ENCODE data around the gene FALEC. TPM values are rescaled to one million over a fixed set of nuclear protein-coding genes. Genes with fewer than 3 reads are reported as not detected.
"Not testable (repeated sequence)": the region's sequence is repeated elsewhere in the genome, so short reads cannot be mapped to it uniquely, and the experiment has no call there.

FALEC gene
- total RNA-seq, 1 experiment from 2014 or later: not detected

DNA sequence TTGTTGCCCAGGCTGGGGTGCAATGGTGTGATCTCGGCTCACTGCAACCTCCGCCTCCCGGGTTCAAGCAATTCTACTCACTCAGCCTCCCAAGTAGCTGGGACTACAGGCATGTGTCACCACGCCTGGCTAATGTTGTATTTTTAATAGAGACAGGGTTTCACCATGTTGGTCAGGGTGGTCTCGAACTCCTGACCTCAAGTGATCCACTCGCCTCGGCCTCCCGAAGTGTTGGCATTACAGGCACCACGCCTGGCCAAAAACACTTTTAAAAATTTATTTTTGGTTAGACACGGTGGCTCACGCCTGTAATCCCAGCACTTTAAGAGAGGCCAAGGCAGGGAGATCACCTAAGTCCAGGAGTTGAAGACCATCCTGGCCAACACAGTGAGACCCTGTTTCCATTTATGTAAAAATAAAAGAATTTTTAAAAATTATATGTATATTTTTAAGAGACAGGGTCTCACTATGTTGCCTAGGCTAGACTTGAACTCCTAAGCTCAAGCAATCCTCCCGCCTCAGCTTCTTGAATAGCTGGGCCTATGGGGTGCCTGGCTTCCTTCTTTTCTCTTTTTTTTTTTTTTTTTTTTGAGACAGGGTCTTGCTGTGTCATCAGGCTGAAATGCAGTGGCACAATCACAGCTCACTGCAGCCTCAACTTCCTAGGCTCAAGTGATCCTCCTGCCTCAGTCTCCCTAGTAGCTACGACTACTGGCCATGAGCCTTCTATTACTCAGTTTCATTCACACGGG lies 49.9 kb downstream of the FALEC start:
- in situ Hi-C loops (cut with HindIII; ENCODE audit: low sequenced_read_pairs); DNase-seq (ENCODE audit: low spot score): not testable (repeated sequence)

DNA sequence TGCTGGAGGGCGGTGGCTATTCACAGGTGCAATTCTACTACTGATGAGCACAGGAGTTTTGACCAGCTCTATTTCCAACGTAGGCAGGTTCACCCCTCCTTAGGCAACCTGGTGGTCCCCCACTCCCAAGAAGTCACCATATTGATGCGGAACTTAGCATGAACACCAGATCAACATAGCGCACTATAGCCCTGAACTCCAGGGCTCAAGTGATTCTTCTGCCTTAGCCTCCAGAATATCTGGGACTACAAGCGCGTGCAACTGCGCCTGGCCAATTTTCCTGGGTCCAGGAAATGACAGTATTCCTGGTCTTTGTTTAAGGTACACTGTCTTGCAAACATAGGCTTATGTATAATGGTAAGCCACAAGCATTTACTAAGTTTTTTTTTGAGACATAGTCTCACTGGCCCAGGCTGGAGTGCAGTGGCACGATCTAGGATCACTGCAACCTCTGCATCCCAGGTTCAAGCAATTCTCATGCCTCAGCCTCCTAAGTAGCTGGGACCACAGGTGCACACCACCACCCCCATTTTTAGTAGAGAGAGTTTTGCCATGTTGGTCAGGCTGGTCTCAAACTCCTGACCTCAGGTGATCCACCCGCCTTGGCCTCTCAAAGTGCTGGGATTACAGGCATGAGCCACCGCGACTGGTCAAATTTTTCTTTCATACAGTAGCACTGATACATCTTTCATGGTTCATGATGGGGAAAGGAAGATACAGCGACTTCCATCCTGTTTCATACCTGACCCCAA lies 51.2 kb downstream of the FALEC start:
- in situ Hi-C loops (cut with HindIII; ENCODE audit: low sequenced_read_pairs): no loop called here
- no peak for DNase-seq (ENCODE audit: low spot score)

DNA sequence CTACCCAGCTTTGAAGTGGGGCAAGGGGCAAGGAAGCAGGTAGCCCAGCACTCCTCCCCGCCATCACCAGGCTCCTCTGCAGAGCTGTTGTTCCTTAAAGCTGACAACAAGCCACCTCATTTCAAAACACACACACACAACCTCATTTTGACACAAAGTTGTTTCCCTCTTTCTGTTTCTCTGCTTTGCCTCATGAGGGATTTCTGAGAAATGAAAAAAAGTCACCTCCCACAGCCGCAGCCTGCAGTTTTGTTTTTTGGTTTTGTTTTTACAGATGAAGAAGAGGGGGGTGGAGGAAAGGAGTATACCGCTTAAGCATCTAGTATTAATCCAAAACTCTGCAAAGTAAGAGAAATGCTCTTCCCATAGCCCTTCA lies 51.8 kb downstream of the FALEC start:
- no peak for DNase-seq (ENCODE audit: low spot score)
- in situ Hi-C loops (cut with HindIII; ENCODE audit: low sequenced_read_pairs): no loop called here

DNA sequence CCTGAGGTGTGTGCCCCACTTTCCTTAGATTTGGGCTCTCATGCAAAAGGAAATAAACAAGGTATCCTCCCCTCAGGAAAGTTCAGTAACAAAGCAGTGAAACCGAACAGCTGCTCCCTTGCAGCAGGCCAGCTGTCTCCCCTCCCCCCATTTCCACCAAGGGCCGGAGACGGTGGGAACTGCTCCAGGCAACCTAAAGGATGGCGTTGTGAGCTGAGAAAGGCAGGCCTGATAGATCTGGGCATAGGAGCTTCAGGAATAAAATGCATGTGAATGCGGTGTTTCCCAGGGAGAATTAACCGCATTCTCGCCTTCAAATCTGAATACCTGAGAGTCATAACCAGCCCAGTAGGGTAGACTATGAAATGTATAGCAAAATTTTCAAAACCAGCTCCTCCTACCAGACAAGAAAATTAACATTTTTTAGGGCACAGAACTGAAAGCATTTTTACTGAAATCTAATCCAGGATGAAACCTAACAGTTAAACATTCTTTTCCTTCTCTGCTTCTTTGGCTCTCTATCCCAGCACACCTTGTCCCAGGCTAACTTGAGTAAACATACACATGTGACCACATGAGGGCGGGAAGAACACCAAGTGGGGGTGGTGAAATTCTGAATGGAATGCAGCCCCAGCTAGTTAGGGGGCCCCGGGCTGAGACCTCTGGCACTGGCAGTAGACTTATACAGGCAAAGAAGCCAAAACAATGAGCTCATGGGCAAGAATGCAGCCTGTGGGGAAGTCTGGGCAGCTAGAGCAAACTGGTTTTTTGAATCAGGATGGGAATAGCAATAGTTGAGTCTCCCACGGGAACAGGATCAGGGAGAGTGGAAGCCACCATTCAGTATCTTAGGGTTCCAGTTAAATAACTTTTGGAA lies 52.4 kb downstream of the FALEC start:
- in situ Hi-C loops (cut with HindIII; ENCODE audit: low sequenced_read_pairs): no loop called here
- DNase-seq (ENCODE audit: low spot score): peak; percentile 78

DNA sequence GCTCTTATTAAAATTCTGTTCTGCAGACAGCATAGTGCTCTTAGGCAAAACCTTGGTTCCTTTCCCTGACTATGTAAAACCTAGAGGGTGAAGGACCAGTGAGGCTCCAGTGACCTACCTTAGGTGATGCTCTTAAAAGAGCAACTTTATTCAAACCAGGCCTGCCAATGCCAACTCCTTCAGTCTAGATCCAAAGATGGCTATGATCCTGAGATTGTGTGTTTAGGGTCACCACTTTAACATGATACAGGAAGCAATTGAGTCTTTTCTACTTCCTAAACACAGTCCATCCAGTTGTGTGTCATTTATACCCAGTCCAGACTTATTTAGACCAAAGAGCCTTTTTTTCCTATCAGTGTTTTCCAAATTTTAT lies 53.0 kb downstream of the FALEC start:
- in situ Hi-C loops (cut with HindIII; ENCODE audit: low sequenced_read_pairs): no loop called here
- DNase-seq (ENCODE audit: low spot score): no peak

DNA sequence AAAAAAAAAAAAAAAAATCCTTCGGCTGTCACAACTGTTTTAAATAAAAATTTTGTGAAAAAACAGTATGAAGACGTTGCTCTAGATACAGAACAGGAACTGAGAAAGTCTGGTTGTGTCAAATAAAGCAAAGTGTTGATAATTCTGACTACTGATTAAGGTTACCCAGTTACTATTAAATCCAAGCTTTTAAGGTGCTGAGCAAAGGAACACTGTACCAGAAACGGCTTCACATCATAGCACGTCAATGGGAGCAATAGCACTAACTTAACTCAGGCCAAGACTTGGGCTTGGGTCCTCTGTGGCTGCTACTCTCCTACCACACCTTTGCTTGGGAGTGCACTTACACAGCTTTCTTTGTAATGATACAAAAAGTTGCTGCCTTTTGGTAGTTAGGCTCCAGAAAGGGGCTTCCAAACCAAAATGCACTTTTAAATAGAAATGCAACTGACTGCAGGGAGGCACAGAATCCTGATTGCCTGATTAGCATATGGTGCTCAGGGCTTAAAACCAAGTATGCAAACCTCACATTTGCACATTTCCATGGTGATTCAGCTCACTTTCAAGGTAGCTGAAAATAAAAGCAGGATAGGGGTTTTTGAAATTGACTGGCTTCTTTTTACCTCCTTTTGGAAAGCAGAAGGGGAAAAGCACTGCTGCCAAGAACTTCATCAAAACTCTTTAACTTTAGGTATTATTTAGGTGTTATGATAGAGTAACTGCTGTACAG lies 57.5 kb downstream of the FALEC start:
- in situ Hi-C loops (cut with HindIII; ENCODE audit: low sequenced_read_pairs): no loop called here

DNA sequence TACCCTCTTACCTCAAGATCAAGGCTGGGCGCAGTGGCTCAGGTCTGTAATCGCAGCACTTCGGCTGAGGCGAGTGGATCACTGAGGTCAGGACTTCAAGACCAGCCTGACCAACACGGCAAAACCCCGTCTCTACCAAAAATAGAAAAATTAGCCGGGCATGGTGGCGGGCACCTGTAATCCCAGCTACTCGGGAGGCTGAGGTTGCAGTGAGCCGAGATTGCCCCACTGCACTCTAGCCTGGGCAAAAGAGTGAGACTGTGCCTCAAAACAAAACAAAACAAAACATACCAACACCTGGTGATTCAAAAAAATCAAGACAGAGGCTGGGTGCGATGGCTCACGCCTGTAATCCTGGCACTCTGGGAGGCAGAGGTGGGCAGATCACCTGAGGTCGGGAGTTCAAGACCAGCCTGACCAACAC lies 58.1 kb downstream of the FALEC start:
- in situ Hi-C loops (cut with HindIII; ENCODE audit: low sequenced_read_pairs); DNase-seq (ENCODE audit: low spot score): not testable (repeated sequence)

More for the DNA sequence above, 57.5 kb downstream of the FALEC start:
- DNase-seq (ENCODE audit: low spot score): no peak

DNA sequence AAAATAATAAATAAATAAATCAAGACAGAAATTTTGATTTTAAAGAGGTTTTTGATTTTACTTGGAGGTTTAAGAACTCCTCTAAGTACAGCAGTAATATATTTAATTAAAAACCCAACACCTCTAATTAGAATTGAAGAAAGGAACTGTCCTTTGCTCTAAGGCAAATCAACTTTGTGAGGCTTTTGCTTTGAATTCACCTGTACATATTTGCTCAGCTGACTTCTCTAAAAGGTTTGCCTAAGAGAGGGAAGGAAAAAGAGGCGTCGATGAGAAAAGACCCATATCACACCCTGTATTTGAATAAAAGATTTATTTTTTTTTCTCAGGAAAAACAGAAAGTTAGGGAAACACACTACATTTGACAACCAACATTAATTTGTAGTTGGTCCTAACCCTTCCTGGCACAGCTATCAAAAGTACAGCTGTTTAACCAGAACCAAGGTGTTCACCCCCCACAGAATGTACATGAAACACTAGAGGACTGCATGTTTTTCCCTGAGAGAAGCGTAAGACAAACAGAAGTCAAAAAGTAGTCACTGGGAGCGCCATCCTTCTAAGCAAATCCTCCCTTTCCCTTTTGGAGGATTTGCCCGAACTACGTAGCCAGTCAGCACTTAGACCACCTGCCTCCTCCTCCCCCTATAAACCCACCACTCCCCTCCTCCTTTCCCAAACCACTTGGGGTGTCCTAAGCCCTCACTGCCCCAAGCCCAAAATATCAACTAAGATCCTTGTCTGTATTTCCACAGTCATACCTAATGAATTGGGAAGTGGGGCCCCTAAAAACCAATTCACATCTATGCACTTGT lies 58.9 kb downstream of the FALEC start:
- DNase-seq (ENCODE audit: low spot score): no peak
- in situ Hi-C loops (cut with HindIII; ENCODE audit: low sequenced_read_pairs): no loop called here

DNA sequence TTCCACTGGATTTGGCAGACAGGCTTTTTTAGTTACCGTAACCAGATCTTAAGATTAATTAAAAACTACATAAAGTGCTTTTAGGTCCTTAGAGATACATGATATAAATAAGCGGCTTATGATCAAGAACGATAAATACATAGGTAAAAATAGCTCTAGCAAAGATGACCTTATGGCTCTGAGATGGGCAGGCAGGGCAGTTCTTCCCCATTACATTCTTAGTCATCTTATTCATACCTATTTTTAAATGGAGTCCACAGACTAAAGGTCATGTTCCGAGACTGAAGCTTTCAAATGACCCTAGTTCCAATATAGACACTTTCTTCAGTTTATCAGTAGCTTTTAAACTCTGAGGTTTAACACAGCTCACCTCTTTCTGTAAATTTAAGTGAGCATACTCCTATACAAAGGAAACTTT lies 59.5 kb downstream of the FALEC start:
- DNase-seq (ENCODE audit: low spot score): no peak

DNA sequence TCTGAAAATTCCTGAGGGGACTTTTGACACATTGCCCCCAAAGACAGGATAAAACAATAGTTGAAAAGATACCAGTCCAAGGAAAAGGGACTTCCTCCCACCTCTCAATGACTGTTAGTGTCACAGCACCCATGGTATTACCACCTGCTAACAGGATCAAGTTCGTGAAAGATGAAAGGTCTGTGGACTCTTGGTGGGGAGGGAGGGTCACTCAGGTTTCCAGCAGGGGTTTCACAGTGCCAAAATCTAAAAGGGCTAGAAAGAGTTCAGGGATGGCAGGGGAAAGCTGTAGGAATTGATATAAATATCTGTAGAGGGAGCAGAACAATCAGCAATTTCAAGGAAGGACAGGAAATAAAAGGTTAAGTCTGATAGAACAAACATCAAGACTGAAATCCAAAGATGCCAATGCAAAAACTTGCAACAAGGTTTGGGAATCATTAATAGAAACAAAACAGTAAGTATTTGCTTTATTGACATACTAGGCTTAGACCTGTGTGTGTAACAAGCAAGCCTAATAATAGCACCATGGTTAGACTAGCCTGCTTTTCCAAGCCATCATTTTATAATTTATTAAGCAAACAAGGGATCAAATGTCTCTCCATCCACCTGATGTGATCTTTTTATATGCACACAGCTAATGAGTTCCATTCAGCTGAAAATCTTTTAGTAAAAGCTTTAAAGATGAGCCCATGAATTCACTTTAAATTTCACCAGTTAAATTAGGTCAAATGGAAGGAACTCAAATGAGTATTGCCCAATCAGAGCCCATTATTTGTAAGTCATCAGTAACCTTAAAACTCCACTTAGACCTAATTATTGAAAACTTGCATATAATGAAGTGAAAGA lies 60.2 kb downstream of the FALEC start:
- DNase-seq (ENCODE audit: low spot score): no peak
- in situ Hi-C loops (cut with HindIII; ENCODE audit: low sequenced_read_pairs): no loop called here

More for the DNA sequence above, 59.5 kb downstream of the FALEC start:
- in situ Hi-C loops (cut with HindIII; ENCODE audit: low sequenced_read_pairs): no loop called here

DNA sequence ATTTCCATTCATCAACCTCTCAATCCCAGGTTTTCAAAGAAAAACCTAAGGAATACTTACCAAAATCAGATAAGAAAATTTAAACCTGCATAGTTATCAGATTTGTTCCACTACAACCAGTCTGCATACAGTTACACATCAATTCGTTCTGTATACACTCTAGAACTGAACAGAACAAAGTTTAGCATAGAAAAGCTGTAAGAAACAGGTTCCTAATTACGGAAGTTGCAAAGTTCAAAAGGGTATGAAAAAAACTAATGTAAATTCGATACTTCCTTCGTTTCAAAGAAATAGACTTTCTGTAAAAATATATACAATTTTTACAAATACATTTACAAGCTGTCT lies 60.8 kb downstream of the FALEC start:
- in situ Hi-C loops (cut with HindIII; ENCODE audit: low sequenced_read_pairs): no loop called here
- no peak for DNase-seq (ENCODE audit: low spot score)

DNA sequence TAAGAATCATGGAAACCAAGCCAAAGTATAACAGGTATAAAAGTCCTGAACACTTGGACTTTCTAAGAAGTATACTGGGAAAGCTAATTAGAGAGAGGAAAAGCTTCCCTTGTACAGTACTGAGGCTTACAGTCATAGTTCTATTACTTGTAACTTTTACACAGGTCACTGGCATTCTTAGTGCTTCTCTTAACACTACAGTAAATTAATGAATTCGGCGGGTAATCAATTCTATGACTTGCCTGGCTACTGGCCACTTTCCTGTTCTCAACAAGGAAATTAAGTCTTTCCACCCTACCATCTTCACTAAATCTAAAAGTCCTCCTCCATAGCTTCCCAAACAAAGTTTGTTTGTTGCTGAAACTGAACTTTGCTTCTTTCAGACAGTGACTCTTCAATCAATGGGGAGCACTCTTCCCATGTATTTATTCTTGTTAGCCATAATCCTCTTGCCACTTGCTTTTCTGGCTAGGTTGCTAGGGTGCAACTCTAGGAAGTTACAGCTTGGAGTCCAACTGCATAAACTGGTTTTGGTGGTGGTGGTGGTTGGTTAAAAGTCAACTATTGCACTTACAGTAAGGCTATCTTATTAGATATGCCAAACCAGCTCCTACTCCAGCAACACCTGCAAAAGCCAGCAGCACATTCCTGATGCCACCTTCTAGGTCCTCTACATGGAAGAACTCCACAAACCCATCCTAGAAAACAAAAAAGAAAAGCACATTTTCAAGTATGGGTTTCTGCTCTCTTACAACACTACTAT lies 61.4 kb downstream of the FALEC start:
- in situ Hi-C loops (cut with HindIII; ENCODE audit: low sequenced_read_pairs): no loop called here
- no peak for DNase-seq (ENCODE audit: low spot score)

DNA sequence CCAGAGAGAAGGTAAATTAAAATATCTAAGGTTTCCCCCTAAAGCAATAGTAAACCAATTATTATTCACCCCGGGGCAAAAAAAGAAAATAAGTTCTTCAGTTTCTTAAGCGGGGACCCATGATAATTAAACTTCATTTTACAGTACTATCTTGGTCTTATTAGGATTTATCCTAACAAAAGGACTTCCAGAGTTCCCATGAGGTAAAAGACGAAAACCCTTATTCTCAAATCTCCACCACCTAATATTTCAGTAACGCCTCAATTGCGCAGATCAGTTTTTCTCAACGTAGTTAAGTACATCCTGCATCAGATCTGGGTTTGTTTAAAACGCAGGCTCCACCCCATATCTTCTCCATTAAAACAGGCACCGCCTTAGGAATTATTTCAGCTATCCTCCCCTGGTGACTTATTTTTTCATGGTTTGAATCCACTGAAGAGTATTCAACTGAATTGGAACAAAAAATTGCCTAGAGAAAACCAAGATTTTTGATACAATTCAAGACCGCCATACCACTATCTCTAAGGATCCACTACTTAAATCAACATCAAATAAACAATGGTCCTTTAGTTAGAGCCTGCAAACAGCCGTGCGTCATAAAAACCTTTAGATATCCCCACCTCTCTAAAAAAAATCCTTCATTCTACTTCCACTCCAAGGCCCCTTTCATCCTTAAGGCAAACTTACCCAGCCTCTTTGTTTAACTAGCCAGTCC lies 62.2 kb downstream of the FALEC start:
- peak; percentile 30 for DNase-seq (ENCODE audit: low spot score)
- in situ Hi-C loops (cut with HindIII; ENCODE audit: low sequenced_read_pairs): no loop called here

DNA sequence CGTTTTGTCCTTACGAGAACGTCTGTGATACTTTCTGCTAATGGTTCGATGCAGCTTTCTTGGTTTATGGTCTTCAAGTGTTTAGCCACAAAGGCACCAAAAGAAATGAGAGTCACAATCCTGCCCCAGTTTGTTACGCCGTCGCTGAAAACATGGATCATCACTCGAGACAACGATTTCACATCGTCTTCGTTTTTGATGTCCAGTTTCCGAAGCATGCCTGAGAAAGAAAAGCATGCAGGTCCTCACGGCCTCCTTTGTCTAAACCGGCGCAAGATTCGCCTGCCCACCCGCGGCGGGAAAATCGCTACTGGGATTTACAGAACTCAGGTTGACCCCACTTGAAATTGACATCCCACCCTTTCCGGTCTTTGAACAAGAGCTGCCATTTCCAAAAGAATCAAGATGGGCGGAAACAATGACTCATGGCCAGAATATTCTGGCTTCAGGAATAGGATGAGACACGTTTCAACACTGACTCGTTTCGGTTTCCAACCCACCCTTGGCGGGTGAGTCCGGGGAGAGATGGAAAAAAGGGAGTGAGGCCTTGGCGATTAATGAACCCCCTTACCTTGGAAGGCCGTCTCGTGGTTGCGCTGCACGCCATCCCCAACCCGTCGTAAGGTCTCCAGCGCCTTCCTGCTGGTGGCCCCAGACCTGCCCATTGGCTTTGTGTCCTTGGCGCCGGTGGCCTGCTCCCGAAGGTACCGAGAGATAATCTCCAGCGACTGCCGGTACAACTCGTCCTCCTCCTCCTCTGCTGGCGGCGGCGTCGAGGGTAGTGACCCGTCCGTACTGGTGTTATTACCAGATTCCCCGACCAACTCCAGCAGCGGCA lies 62.9 kb downstream of the FALEC start:
- in situ Hi-C loops (cut with HindIII; ENCODE audit: low sequenced_read_pairs): no loop called here
- peak; percentile 46 for DNase-seq (ENCODE audit: low spot score)

DNA sequence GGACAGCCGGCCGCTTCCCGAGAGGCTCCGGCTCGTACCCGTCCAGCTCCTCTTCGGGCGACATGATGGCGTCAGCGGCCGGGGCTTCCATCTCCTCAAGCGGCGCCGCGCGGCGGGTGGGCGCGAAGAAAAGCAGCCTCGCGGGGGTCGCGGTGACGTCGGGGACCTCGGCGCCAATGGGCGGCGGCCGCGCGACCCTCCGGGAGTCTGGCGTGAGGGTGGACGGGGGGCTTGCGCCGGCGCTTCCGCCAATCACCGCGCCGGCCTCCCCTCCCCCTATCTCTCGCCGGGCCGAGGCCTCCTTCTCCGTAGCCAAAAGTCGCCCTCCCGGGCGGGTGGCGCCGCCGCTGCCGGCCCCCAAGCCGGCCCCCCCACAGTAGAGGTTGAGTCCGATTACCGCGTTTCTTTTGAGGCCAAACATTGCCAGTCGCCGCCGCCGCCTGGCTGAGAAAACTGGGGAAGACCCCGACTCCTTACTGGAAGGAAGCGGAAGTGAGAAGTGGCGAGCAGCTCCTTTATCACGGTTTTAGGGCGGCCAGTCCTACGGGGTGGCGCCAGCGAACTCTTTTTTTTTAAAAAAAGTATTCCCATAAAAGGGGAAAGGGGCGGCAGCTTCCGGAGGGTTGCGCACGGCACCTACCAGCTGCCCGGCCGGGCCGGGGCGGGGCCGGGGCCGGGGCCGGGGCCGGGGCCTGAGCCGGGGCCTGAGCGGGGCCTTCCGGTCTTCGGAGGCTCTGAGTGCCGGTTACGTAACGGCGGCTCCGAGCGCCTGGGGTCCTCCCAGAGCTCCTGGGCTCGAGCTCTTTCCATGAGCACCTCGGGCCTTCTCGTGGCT lies 63.8 kb downstream of the FALEC start, which contains the start of gene MCL1:
MCL1 (minus strand) TSS at position 501 of the 835 bp plus-strand sequence; CDS start at position 421, 80 bp downstream.
- DNase-seq (ENCODE audit: low spot score): peak; percentile 97
- in situ Hi-C loops (cut with HindIII; ENCODE audit: low sequenced_read_pairs): no loop called here

Data from G401 (cell line).